Gastroesophageal sphincter (tissue), 4 donors: ENCODE measurements around the gene SLC30A3. TPM values are rescaled to one million over a fixed set of nuclear protein-coding genes. Genes with fewer than 3 reads are reported as not detected.

Experiments
- ATAC-seq: fragments of 150-250 bp; one replicate; pipeline ENCODE4 v1.9.1; 2016; ENCODE audit warnings: mild to moderate bottlenecking, moderate library complexity
- H3K27ac ChIP-seq, 4 donors: fragments of 200-600 bp; sonication (generic) in 3 of 4; 1 replicate in 3 of 4; 2 replicates in 1 of 4; pipeline ENCODE4 v1.5.1; 2016 to 2019
- H3K27me3 ChIP-seq: fragments of 200-600 bp; sonication (generic); one replicate; pipeline ENCODE4 v1.5.1; 2019
- H3K36me3 ChIP-seq, 2 donors: fragments of 200-600 bp; sonication (generic); one replicate each; pipeline ENCODE4 v1.5.1; 2019; ENCODE audit warnings: control low read depth in 1 of 2
- H3K4me1 ChIP-seq, 3 donors: fragments of 200-600 bp; sonication (generic); 1 replicate in 2 of 3; 2 replicates in 1 of 3; pipeline ENCODE4 v1.5.1; 2016 to 2019; ENCODE audit warnings: control low read depth in 2 of 3
- H3K4me3 ChIP-seq, 2 donors: fragments of 200-600 bp; sonication (generic); one replicate each; pipeline ENCODE4 v1.5.1; 2019; ENCODE audit warnings: mild to moderate bottlenecking in 1 of 2, moderate library complexity in 1 of 2
- H3K9me3 ChIP-seq, 3 donors: fragments of 200-600 bp; sonication (generic); one replicate each; pipeline ENCODE4 v1.5.1; 2017 to 2019; ENCODE audit warnings: control low read depth in 2 of 3
- EP300 ChIP-seq: sonication (generic); formaldehyde crosslinking; IDR thresholded peaks from one replicate; pipeline ENCODE4 v1.6.1; 2017; ENCODE audit warnings: antibody characterized with exemption, mild to moderate bottlenecking
- POLR2A ChIP-seq, 2 donors: fragments of 450-650 bp; IDR thresholded peaks; one replicate each; pipeline ENCODE4 v1.6.1; 2017; ENCODE audit warnings: antibody characterized with exemption in 2 of 2, mild to moderate bottlenecking in 2 of 2, moderate library complexity in 1 of 2
- POLR2AphosphoS5 ChIP-seq: sonication (generic); formaldehyde crosslinking; IDR thresholded peaks from one replicate; pipeline ENCODE4 v1.6.1; 2017; ENCODE audit warnings: antibody characterized with exemption
- WGBS, 2 donors: methylation state at CpG; one replicate each; pipeline ENCODE4 v1.1.5; 2018; ENCODE audit warnings: low coverage in 1 of 2; 5-methylcytosine and 5-hydroxymethylcytosine counted together
- total RNA-seq, 4 donors: library from RNA; depleted of rRNA; stranded (reverse); fragments of >200 nt; gene quantifications; one replicate each; pipeline ENCODE4 v1.1.0, GENCODE V29; 2016
- TF ChIP-seq, protein P1 (sequence below), 4 experiments: fragments of 200-600 bp in 2 of 4; fragments of 450-650 bp in 2 of 4; sonication (generic) in 1 of 4; IDR thresholded peaks; one replicate each; pipeline ENCODE4 v1.5.1; 2017 to 2019; ENCODE audit warnings: antibody characterized with exemption in 4 of 4, mild to moderate bottlenecking in 2 of 4, moderate library complexity in 2 of 4

SLC30A3 gene
- total RNA-seq, 4 donors from 2014 or later: not detected

DNA sequence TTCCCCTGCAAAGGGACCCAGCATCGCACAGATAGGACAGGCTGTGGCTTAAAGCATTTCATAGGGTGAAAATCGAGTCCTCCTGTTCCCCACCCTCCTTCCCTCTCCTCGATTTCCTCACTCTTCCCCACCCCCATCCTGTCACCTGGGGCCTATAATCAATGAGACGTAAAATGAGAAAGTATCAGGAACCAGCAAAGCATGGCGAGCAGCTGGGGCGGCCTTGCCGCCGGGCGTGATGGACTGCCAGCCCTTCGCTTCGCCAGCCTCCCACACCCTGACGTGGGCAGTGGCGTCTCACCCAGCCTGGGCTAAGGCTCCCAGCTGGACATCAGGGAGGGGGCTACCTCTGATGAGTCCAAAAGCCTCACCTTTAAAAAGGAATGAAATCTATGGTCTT is 11.1 kb downstream of the SLC30A3 start:
- WGBS, 2 donors: no CpG with 5 or more reads among the region's 13 CpGs
- ATAC-seq: no peak
- peaks cover 79% of the 10 kb centered on the region for H3K27me3 ChIP-seq

DNA sequence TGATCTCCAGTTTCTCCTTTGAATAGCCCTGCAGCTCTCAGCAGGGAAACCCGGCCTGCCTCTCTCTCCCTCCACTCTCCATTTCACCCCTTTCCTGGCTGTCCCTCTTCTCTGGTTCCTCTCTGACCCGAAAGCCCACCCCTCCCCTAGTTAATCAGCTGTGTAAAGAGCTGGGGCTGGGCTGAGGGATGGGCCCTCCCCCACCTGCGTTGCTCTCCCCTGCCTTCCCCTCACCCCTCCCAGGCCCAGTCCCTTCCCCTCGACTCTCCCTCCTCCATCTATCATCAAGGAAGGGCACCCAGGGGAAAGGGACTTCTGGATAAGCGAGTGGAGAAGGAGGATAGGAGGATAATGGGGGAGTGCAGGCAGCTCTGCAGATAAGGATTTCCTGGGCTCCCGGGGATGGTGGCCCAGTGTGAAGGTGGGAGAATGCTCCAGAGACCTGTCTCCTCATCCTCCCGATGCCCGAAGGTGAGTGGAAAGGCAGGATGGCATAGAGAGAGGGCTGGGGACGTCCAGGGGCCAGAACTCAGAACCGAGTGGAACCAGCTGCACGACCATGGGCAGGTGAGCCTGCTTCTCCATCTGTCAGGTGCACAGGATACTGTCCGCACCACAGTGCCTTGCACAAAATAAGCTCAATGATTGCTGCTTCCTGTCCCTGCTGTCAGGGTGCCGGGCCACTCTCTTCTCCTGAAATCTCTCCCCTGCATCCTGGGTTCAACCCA is 12.0 kb downstream of the SLC30A3 start:
- Histone ChIP-seq H3K27ac (no peak overlapping the region), H3K9me3 (no peaks in the 10 kb centered on the region), H3K4me3 (no peak overlapping the region), H3K4me1 (no peaks in the 10 kb centered on the region), H3K27me3 (peaks cover 70% of the 10 kb centered on the region), H3K36me3 (no peaks in the 10 kb centered on the region)
- WGBS, 2 donors: 57% methylated on average over 7 of the region's 13 CpGs; no CpG with 5 or more reads in 1 of the 2 donors
- ATAC-seq: no peak
- no peak for TF ChIP-seq POLR2A (IDR thresholded peaks at IDR 0.05)
- TF ChIP-seq POLR2AphosphoS5: no peak
- TF ChIP-seq, protein P1, sequence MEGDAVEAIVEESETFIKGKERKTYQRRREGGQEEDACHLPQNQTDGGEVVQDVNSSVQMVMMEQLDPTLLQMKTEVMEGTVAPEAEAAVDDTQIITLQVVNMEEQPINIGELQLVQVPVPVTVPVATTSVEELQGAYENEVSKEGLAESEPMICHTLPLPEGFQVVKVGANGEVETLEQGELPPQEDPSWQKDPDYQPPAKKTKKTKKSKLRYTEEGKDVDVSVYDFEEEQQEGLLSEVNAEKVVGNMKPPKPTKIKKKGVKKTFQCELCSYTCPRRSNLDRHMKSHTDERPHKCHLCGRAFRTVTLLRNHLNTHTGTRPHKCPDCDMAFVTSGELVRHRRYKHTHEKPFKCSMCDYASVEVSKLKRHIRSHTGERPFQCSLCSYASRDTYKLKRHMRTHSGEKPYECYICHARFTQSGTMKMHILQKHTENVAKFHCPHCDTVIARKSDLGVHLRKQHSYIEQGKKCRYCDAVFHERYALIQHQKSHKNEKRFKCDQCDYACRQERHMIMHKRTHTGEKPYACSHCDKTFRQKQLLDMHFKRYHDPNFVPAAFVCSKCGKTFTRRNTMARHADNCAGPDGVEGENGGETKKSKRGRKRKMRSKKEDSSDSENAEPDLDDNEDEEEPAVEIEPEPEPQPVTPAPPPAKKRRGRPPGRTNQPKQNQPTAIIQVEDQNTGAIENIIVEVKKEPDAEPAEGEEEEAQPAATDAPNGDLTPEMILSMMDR (IDR thresholded peaks at IDR 0.05): no peak
- no peak for TF ChIP-seq EP300

More for the DNA sequence above, 11.1 kb downstream of the SLC30A3 start:
- no peak for TF ChIP-seq EP300
- TF ChIP-seq, protein P1 (IDR thresholded peaks at IDR 0.05): no peak
- TF ChIP-seq POLR2AphosphoS5: no peak
- no peak overlapping the region for H3K27ac ChIP-seq
- no peaks in the 10 kb centered on the region for H3K36me3 ChIP-seq
- H3K4me3 ChIP-seq: no peak overlapping the region
- no peaks in the 10 kb centered on the region for H3K4me1 ChIP-seq
- H3K9me3 ChIP-seq: no peaks in the 10 kb centered on the region

DNA sequence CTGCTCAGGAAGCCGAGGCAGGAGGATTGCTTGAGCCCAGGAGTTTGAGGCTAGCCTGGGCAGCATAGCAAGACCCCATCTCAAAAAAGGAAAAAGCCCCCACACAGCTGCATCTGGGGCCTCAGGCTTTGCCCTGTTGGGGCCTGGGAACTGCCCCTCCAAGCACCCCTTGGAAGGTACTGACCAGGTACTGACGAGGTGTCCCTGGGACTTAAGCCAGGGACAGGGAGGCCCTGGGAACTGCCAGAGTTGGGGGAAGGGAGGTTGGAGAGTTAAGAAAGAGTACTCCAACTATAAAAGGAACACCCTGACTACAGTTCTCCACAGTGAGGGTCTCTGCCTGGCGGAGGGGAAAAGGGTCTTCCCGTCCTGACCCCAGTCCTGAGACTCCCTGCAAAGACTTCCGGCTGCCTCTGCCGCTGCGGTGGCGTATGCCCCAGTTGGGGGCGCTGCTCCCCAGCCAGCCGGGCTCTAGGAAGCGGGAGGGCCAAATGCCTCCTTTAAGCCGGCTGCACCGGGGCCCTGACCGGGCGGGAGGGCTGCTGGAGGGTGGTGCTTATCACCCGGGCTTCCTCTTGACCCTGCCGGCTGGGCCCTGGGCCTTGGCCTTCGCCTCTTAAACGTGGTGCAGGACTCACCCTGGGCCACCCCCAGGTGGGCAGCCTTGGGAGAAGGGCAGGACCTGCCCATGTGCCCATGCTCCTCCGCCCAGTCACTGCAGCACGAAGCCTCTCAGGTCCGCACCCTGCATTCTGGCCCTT is 12.8 kb downstream of the SLC30A3 start:
- Histone ChIP-seq H3K4me1 (no peaks in the 10 kb centered on the region), H3K27ac (no peak overlapping the region), H3K4me3 (no peak overlapping the region), H3K27me3 (peaks cover 67% of the 10 kb centered on the region), H3K36me3 (no peaks in the 10 kb centered on the region), H3K9me3 (no peaks in the 10 kb centered on the region)
- ATAC-seq: peak; percentile 62
- TF ChIP-seq, protein P1 (IDR thresholded peaks at IDR 0.05): peak in 1 of 4 experiments; percentile 59
- TF ChIP-seq POLR2A (IDR thresholded peaks at IDR 0.05): no peak
- WGBS, 2 donors: 40 to 49% methylated on average over 1 to 3 of the region's 22 CpGs

DNA sequence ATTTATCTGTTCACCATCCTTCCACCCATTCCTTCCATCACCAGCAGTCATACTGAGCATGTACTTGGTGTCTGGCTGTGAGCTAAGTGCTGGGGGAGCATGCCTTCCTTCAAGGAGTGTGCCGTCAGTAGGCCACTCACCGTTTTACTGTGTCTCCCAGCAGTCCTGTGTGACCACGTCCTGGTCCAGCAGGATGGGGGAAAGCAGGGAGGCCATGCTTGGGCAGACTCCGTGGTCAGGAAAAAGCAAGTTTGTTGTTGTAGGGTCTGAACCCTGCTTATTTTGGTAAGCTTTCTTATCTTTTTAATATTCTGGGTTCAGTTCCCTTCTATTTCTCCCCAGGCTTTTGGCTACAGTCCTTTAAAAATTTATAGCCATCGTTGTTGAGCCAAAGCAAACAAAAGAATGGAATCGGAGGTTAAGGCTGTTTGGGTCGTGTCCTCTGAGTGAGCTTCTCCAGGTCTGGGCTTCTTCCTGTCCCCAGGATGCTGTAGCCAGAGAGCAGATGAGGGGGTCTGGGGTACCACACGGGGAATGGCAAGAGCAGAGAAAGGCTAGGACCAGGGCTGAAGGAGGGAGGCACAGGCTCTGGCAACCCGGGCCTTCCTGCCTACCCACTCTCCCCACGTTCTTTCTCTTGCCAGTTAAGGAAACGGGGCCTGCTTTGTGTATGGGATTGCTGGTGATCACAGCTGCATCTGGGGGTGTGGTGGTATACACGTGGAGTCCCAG is 13.5 kb downstream of the SLC30A3 start:
- ATAC-seq: no peak
- WGBS, 2 donors: 57% methylated on average over 4 of the region's 12 CpGs; no CpG with 5 or more reads in 1 of the 2 donors
- Histone ChIP-seq H3K27me3 (peaks cover 59% of the 10 kb centered on the region), H3K4me3 (no peak overlapping the region), H3K27ac (no peak overlapping the region), H3K4me1 (no peaks in the 10 kb centered on the region), H3K36me3 (peaks cover 0 to 3% of the 10 kb centered on the region in 2 donors), H3K9me3 (no peaks in the 10 kb centered on the region)
- TF ChIP-seq EP300 (no peak), POLR2AphosphoS5 (no peak), POLR2A (IDR thresholded peaks at IDR 0.05) (no peak)
- TF ChIP-seq, protein P1 (IDR thresholded peaks at IDR 0.05): no peak
